IMR-90 (cell line): ENCODE data around the gene AOPEP. TPM values are rescaled to one million over a fixed set of nuclear protein-coding genes. Genes with fewer than 3 reads are reported as not detected.
A peak's percentile ranks its signal among the peaks of the same experiment; 100 is the strongest.

ENCODE experiments used
- ATAC-seq: fragments of 200-7000 bp; cut with Tn5 transposase; 2 replicates; pipeline ENCODE4 v1.9.1; 2020; ENCODE audit warnings: low read depth, mild to moderate bottlenecking, moderate library complexity
- BruUV-seq: library from RNA; stranded (reverse); fragments of 400-500 nt; replicated peaks from 2 replicates; lab custom pipeline; 2021; lab: Mats Ljungman, UMichigan
- CTCF ChIA-PET: fragments of 300-600 bp; formaldehyde crosslinking; extraction: SDS; loops from one replicate; lab custom pipeline; 2021; ENCODE audit warnings: antibody characterized with exemption; lab: Yijun Ruan, JAX
- POLR2A ChIA-PET: fragments of 300-600 bp; sonication (Branson Sonifier 250); formaldehyde crosslinking; loops from one replicate; lab custom pipeline; 2022; ENCODE audit warnings: antibody characterized with exemption; ENCODE audit not compliant: unreplicated experiment; lab: Charles Lee
- DNase-seq: peaks from one replicate; pipeline ENCODE4 v3.0.0; 2013
- H2AFZ ChIP-seq: replicated peaks from 2 replicates; pipeline ENCODE3; 2013; ENCODE audit warnings: low read length, mild to moderate bottlenecking; ENCODE audit not compliant: poor library complexity
- H2AK5ac ChIP-seq: 2 replicates; pipeline ENCODE4 v1.6.1; 2013; ENCODE audit warnings: low read depth, low read length, inconsistent platforms
- H2AK9ac ChIP-seq: replicated peaks from 2 replicates; pipeline ENCODE3; 2013; ENCODE audit warnings: mild to moderate bottlenecking, low read depth, low read length, moderate library complexity; ENCODE audit not compliant: poor library complexity
- H2BK120ac ChIP-seq: 2 replicates; pipeline ENCODE4 v1.6.1; 2013; ENCODE audit warnings: low read depth, low read length, inconsistent platforms
- H2BK15ac ChIP-seq: 3 replicates; pipeline ENCODE4 v1.6.1; 2013; ENCODE audit warnings: low read depth, low read length, inconsistent platforms
- H2BK20ac ChIP-seq: 2 replicates; pipeline ENCODE4 v1.6.1; 2013; ENCODE audit warnings: low read depth, mild to moderate bottlenecking, inconsistent platforms, low read length, moderate library complexity
- H2BK5ac ChIP-seq: 2 replicates; pipeline ENCODE4 v1.6.1; 2013; ENCODE audit warnings: mild to moderate bottlenecking, low read depth, low read length, inconsistent platforms; ENCODE audit not compliant: poor library complexity, severe bottlenecking
- H3K14ac ChIP-seq: replicated peaks from 2 replicates; pipeline ENCODE4 v1.6.1; 2013; ENCODE audit warnings: low read depth, low read length, inconsistent platforms
- H3K18ac ChIP-seq: 2 replicates; pipeline ENCODE4 v1.6.1; 2013; ENCODE audit warnings: low read depth, low read length, control low read depth
- H3K23ac ChIP-seq: 2 replicates; pipeline ENCODE4 v1.6.1; 2013; ENCODE audit warnings: low read depth, low read length, inconsistent platforms
- H3K27ac ChIP-seq: 2 replicates; pipeline ENCODE4 v1.5.1; 2013; ENCODE audit warnings: mild to moderate bottlenecking, control low read depth, low read length; ENCODE audit not compliant: insufficient read depth
- H3K27me3 ChIP-seq: 2 replicates; pipeline ENCODE4 v1.6.1; 2013; ENCODE audit warnings: low read length; ENCODE audit not compliant: control insufficient read depth, insufficient read depth
- H3K36me3 ChIP-seq: 2 replicates; pipeline ENCODE4 v1.6.1; 2013; ENCODE audit warnings: low read length, mixed read lengths; ENCODE audit not compliant: control insufficient read depth, insufficient read depth
- H3K4ac ChIP-seq: 2 replicates; pipeline ENCODE4 v1.6.1; 2013; ENCODE audit warnings: low read depth, low read length, inconsistent platforms
- H3K4me1 ChIP-seq: 2 replicates; pipeline ENCODE4 v1.6.1; 2013; ENCODE audit warnings: low read length, mixed read lengths; ENCODE audit not compliant: control insufficient read depth, insufficient read depth
- H3K4me2 ChIP-seq: 2 replicates; pipeline ENCODE4 v1.6.1; 2013; ENCODE audit warnings: low read depth, mild to moderate bottlenecking, control low read depth, low read length, moderate library complexity
- H3K4me3 ChIP-seq: 2 replicates; pipeline ENCODE4 v1.5.1; 2013; ENCODE audit warnings: low read depth, mild to moderate bottlenecking, control low read depth, low read length, moderate library complexity; ENCODE audit not compliant: insufficient read depth
- H3K56ac ChIP-seq: 2 replicates; pipeline ENCODE4 v1.6.1; 2013; ENCODE audit warnings: low read length, inconsistent platforms; ENCODE audit not compliant: insufficient read depth; ENCODE audit errors: extremely low read depth
- H3K79me1 ChIP-seq, 2 experiments: 2 replicates each; pipeline ENCODE4 v1.6.1; 2013; ENCODE audit warnings: low read length in 2 of 2, inconsistent platforms in 1 of 2, low read depth in 1 of 2
- H3K9ac ChIP-seq: 2 replicates; pipeline ENCODE4 v1.6.1; 2013; ENCODE audit warnings: low read depth, low read length, control low read depth
- H3K9me1 ChIP-seq: 2 replicates; pipeline ENCODE4 v1.6.1; 2013; ENCODE audit warnings: low read length, inconsistent platforms; ENCODE audit not compliant: insufficient read depth
- H3K9me3 ChIP-seq: 2 replicates; pipeline ENCODE4 v1.6.1; 2013; ENCODE audit warnings: low read length; ENCODE audit not compliant: control insufficient read depth, insufficient read depth
- H4K20me1 ChIP-seq: 2 replicates; pipeline ENCODE4 v1.6.1; 2013; ENCODE audit warnings: low read length, inconsistent platforms; ENCODE audit not compliant: insufficient read depth
- H4K5ac ChIP-seq: 2 replicates; pipeline ENCODE4 v1.6.1; 2013; ENCODE audit warnings: mild to moderate bottlenecking, low read depth, low read length, control low read depth
- H4K8ac ChIP-seq, 2 experiments: 2 replicates each; pipeline ENCODE4 v1.6.1; 2013; ENCODE audit warnings: low read depth in 2 of 2, low read length in 2 of 2, control low read depth in 1 of 2, inconsistent platforms in 1 of 2
- H4K91ac ChIP-seq: 2 replicates; pipeline ENCODE4 v1.6.1; 2013; ENCODE audit warnings: low read depth, low read length, inconsistent platforms; ENCODE audit not compliant: insufficient read depth
- CEBPB ChIP-seq: IDR thresholded peaks from 2 replicates; pipeline ENCODE4 v1.6.1; 2012; ENCODE audit warnings: low read depth, low read length, improper control_type of control experiment
- whole genome bisulfite sequencing, 2 experiments: methylation state at CpG; one replicate each; pipeline versions ENCODE4 v1.1.5 to v1.1.7; 2013; ENCODE audit warnings: missing lambda C conversion rate in 2 of 2; ENCODE audit not compliant: insufficient read length in 1 of 2; ENCODE audit errors: extremely low coverage in 2 of 2; 5-methylcytosine and 5-hydroxymethylcytosine counted together
- dilution Hi-C: fragments of 300-500 bp; cut with HindIII; formaldehyde crosslinking; loops from one replicate; pipeline ENCODE4 v1.14.3; 2018; ENCODE audit warnings: low sequenced_read_pairs; ENCODE audit not compliant: unreplicated experiment
- in situ Hi-C: fragments of 300-500 bp; cut with MboI; formaldehyde crosslinking; loops from 3 replicates; pipeline ENCODE4 v1.14.3; 2019; ENCODE audit warnings: low sequenced_read_pairs, inconsistent platforms, mixed read lengths
- intact Hi-C: fragments of 100-400 bp; cut with micrococcal nuclease; formaldehyde crosslinking; loops from 2 replicates; pipeline ENCODE4 v1.10.0; 2022
- polyA plus RNA-seq, 3 experiments: library from polyadenylated mRNA; depleted of rRNA; stranded (reverse); fragments of >200 nt; gene quantifications; 2 replicates each; pipeline ENCODE4 v1.2.3, GENCODE V29; 2012; ENCODE audit warnings: low replicate concordance in 1 of 3
- total RNA-seq: library from RNA; depleted of rRNA; stranded (reverse); fragments of >200 nt; gene quantifications from 2 replicates; pipeline ENCODE4 v1.2.3, GENCODE V29; 2012
- TF ChIP-seq, protein P1 (sequence below): fragments of 150-350 bp; IDR thresholded peaks from 2 replicates; pipeline ENCODE4 v1.6.1; 2017; ENCODE audit warnings: mild to moderate bottlenecking, antibody characterized with exemption, low read length, low read depth

AOPEP gene
- total and polyA plus RNA-seq, 2 of the 4 experiments (the other 2 are of a cell fraction) = 34.9 to 38.7 TPM

DNA sequence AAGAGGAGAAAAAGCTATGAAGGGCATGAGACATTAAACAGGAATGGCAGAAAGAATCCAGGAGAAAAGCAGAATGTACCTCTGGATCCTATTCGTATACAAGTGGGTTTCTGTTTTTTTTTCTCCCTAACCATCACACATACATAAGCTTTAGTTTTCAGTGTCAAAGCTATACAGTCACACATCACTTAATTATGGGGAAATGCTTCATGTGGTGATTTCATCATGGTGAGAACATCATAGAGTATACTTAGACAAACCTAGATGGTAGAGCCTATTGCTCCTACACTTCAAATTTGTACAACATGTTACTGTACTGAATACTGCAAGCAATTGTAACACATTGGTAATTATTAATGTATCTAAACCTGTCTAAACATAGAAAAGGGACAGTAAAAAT, 290.6 kb downstream of the AOPEP start:
- H3K4me1 ChIP-seq = peaks cover 27% of the 10 kb centered on the region
- no CpG with 5 or more reads among the region's 1 CpG for WGBS, 2 experiments

More for the DNA sequence above, 290.6 kb downstream of the AOPEP start:
- intact Hi-C loops = no loop called here
- H2AFZ ChIP-seq = no peak overlapping the region
- no peak overlapping the region; the same call in 1 of the 2 replicates for H3K4me2 ChIP-seq
- DNase-seq (peak; percentile 73), ATAC-seq (peak; percentile 8; the same call in 1 of the 2 replicates)
- H3K9ac ChIP-seq = no peak overlapping the region
- peak overlapping the region; percentile 78; the same call in 1 of the 2 replicates for H3K27ac ChIP-seq
- dilution Hi-C loops = no loop called here
- peak overlapping the region; percentile 68 to 86; a peak in 2 of 4 replicates for H4K8ac ChIP-seq
- in situ Hi-C loops = no loop called here
- peaks cover 35% of the 10 kb centered on the region for H3K36me3 ChIP-seq
- peaks cover 28% of the 10 kb centered on the region for H3K9me1 ChIP-seq
- peak overlapping the region; percentile 25; the same call in 1 of the 2 replicates for H4K5ac ChIP-seq
- no TSS peak for BruUV-seq
- TF ChIP-seq, protein P1, sequence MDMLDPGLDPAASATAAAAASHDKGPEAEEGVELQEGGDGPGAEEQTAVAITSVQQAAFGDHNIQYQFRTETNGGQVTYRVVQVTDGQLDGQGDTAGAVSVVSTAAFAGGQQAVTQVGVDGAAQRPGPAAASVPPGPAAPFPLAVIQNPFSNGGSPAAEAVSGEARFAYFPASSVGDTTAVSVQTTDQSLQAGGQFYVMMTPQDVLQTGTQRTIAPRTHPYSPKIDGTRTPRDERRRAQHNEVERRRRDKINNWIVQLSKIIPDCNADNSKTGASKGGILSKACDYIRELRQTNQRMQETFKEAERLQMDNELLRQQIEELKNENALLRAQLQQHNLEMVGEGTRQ = no peak
- TF ChIP-seq CEBPB = peak; percentile 78
- H3K18ac ChIP-seq = no peak overlapping the region
- no peak overlapping the region for H3K4me3 ChIP-seq
- H2AK9ac ChIP-seq = no peak overlapping the region
- H3K27me3 ChIP-seq = no peaks in the 10 kb centered on the region
- H2BK15ac ChIP-seq = peak overlapping the region; percentile 80; the same call in 1 of the 3 replicates
- peak overlapping the region; percentile 64 for H2BK120ac ChIP-seq
- peak overlapping the region; percentile 78 for H3K4ac ChIP-seq
- H3K23ac ChIP-seq = peak overlapping the region; percentile 26; the same call in 1 of the 2 replicates
- peak overlapping the region; percentile 90; the same call in 1 of the 2 replicates for H2AK5ac ChIP-seq
- H3K9me3 ChIP-seq = no peaks in the 10 kb centered on the region
- peaks cover 21% of the 10 kb centered on the region for H4K20me1 ChIP-seq
- CTCF ChIA-PET = interaction anchor here (0.6 to 1.6 kb wide), 3 partner anchors 9 to 84 kb away, joined by 3 to 6 read pairs (median 4); no protein-coding TSS in a partner anchor
- peaks cover 39 to 76% of the 10 kb centered on the region in 2 experiments for H3K79me1 ChIP-seq
- POLR2A ChIA-PET = interaction anchor here (0.8 kb wide), 1 partner anchor 94 kb away, joined by 3 read pairs; no protein-coding TSS in a partner anchor
- H4K91ac ChIP-seq = peak overlapping the region; percentile 79
- no peak overlapping the region for H3K56ac ChIP-seq
- H3K14ac ChIP-seq = no peak overlapping the region; the same call in 1 of the 2 replicates
- peak overlapping the region; percentile 82 for H2BK20ac ChIP-seq
- peak overlapping the region; percentile 83 for H2BK5ac ChIP-seq
